Measurements from ENCODE around the gene PCDHGC3. TPM values are rescaled to one million over a fixed set of nuclear protein-coding genes. Genes with fewer than 3 reads are reported as not detected.

Gene PCDHGC3
- total RNA-seq, 2 donors from 2014 or later: 13.1 to 22.2 TPM

- Histone ChIP-seq H3K4me1 (peaks cover 8% of the 10 kb centered on the region), H3K9me3 (no peaks in the 10 kb centered on the region), H3K27me3 (no peaks in the 10 kb centered on the region), H3K9ac (ENCODE audit: low read depth in 2 of 2, low read length in 2 of 2) (peak overlapping the region; percentile 52 to 64), H3K36me3 (no peaks in the 10 kb centered on the region), H3K27ac (peak overlapping the region; percentile 70), H3K4me3 (peak overlapping the region; percentile 36)
- no peak for TF ChIP-seq CTCF (IDR thresholded peaks at IDR 0.05)
- peak; percentile 60 for DNase-seq
- intact Hi-C loops (cut with DNase I): no loop called here
Observed at GRCh38 chr5:141513627-141514329, 38.0 kb downstream of the PCDHGC3 start.

DNA sequence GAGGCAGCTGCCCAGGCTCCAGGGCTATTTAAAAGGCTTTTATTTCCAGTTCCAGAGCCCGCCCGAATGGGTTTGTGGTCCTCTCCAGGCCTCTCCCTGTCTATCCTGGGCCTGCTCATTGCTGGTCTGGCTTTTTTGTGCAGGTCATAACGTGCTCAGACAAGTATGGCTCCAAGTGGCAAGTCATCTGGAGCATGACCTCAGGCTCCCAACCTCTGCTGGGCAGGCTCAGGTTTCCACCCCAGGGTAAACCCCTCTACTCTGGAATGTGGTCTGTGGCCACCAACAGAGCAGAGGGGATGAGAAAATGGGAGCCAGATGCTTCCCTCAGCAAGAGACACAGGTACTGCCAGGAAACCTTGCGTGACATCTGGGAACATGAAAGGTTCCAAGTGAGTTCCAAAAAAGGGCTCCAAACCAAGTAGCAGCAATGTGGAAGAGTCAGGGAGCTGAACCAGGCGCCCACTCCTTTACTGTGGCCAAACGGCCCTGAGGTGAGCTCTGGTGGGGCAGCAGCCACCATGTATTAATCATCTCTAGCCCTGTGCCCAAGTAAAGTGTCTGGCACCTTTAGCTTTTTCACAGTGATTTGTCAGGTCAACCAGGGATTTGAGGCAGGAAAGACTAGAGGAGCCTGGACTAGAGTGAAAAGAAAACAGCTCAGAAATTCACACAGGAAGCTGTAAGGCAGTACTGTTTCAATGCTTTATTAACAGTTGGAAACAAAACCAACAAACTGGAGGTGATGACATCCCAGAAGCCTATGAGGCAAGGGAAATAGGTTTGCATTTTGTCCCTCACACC is 38.8 kb downstream of the PCDHGC3 start:
- no peaks in the 10 kb centered on the region for H3K27me3 ChIP-seq
- intact Hi-C loops (cut with DNase I): loop anchor here (5.0 kb wide), 1 partner anchor 37 kb away; the partner anchor contains the start of gene PCDHGC3
- TF ChIP-seq CTCF (IDR thresholded peaks at IDR 0.05): no peak
- peaks cover 8% of the 10 kb centered on the region for H3K4me1 ChIP-seq
- H3K4me3 ChIP-seq: no peak overlapping the region
- peak overlapping the region; percentile 70 for H3K27ac ChIP-seq
- H3K9ac ChIP-seq (ENCODE audit: low read depth in 2 of 2, low read length in 2 of 2): no peak overlapping the region
- no peaks in the 10 kb centered on the region for H3K36me3 ChIP-seq
- no peaks in the 10 kb centered on the region for H3K9me3 ChIP-seq
- DNase-seq: no peak

DNA sequence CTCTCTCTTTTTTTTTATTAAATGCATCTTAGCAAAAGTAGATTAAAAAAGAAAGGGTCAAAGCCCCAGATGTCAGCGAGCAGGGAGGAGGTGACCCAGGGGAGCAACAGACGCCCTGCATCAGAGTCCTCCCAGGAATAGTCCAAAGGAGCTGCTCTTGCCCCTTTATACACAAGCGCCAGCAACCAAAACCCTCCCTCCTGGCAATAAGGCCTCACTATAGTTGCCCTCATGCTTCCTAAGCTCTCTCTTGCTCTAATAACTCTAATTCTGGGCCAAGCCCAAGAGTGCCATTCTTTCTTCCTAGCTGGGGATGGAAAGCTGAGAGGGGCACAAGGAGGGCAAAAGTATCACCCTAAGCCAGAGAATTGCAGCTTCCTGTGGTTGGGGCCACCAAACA is 39.4 kb downstream of the PCDHGC3 start:
- no peak for TF ChIP-seq CTCF (IDR thresholded peaks at IDR 0.05)
- no peaks in the 10 kb centered on the region for H3K36me3 ChIP-seq
- intact Hi-C loops (cut with DNase I): loop anchor here (5.0 kb wide), 1 partner anchor 38 kb away; the partner anchor contains the start of gene PCDHGC3
- no peaks in the 10 kb centered on the region for H3K9me3 ChIP-seq
- H3K9ac ChIP-seq (ENCODE audit: low read depth in 2 of 2, low read length in 2 of 2): no peak overlapping the region
- H3K27ac ChIP-seq: no peak overlapping the region
- no peak overlapping the region for H3K4me3 ChIP-seq
- H3K27me3 ChIP-seq: no peaks in the 10 kb centered on the region
- H3K4me1 ChIP-seq: peaks cover 8% of the 10 kb centered on the region
- DNase-seq: no peak

DNA sequence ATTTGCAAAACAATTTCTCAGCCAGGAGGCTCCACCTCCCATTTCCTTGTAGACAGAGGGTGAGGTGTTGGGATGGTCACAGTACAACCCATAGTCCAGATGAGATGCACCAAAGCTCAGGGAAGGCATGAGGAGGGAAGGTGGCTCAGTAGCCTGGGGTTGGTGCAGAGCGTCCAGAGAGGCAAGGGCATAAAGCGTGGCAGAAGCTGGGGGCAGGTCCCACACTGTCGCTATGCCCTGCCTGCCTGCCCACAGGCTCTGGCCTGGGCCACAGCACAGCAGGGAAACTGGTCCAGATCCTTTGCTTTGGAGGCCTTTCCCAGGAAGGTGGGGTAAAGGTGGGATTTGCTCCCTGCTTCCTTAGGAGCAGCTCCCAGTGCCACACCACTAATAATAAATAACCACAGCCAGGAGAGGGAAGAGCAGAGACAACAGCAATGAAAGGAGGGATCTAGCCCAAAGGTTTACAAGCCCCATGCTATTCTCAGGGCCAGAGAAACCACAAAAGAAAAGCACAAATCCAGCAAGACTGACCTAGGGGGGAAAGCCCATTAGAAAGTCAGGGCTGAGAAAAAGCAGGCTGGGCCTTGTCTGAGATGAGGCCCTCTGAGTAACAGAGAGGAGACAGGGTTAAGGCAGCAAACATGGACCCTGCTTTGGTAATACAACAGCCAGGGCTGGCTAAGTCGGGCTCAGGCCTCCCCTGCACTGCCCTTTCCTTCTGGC is 40.3 kb downstream of the PCDHGC3 start:
- H3K4me3 ChIP-seq: no peak overlapping the region
- no peak for TF ChIP-seq CTCF (IDR thresholded peaks at IDR 0.05)
- H3K36me3 ChIP-seq: no peaks in the 10 kb centered on the region
- DNase-seq: no peak
- peaks cover 15% of the 10 kb centered on the region for H3K4me1 ChIP-seq
- no peak overlapping the region for H3K9ac ChIP-seq (ENCODE audit: low read depth in 2 of 2, low read length in 2 of 2)
- H3K9me3 ChIP-seq: no peaks in the 10 kb centered on the region
- H3K27ac ChIP-seq: no peak overlapping the region
- intact Hi-C loops (cut with DNase I): loop anchor here (5.0 kb wide), 1 partner anchor 39 kb away; the partner anchor contains the start of gene PCDHGC3
- H3K27me3 ChIP-seq: no peaks in the 10 kb centered on the region

GRCh38 chr5:141516672-141517025 is 40.9 kb downstream of the PCDHGC3 start:
- H3K27me3 ChIP-seq: no peaks in the 10 kb centered on the region
- no peak for TF ChIP-seq CTCF (IDR thresholded peaks at IDR 0.05)
- H3K27ac ChIP-seq: no peak overlapping the region
- H3K4me3 ChIP-seq: no peak overlapping the region
- intact Hi-C loops (cut with DNase I): loop anchor here (5.0 kb wide), 1 partner anchor 39 kb away; the partner anchor contains the start of gene PCDHGC3
- H3K9me3 ChIP-seq: no peaks in the 10 kb centered on the region
- H3K36me3 ChIP-seq: no peaks in the 10 kb centered on the region
- DNase-seq: no peak
- H3K9ac ChIP-seq (ENCODE audit: low read depth in 2 of 2, low read length in 2 of 2): no peak overlapping the region
- peaks cover 15% of the 10 kb centered on the region for H3K4me1 ChIP-seq

Data from colonic mucosa (tissue), 4 donors.